HL-60 (cell line): ENCODE results near the gene TMTC1.

Experiments
- DNase-seq, 2 experiments: peaks; one replicate each; pipeline ENCODE4 v3.0.0-alpha.2; 2010 to 2020; ENCODE audit warnings: low read depth in 1 of 2, low spot score in 1 of 2
- H3K27ac ChIP-seq: fragments of 250-450 bp; sonication (Bioruptor Pico); replicated peaks from 2 replicates; pipeline ENCODE4 v1.5.1; 2020; ENCODE audit warnings: mild to moderate bottlenecking, moderate library complexity
- H3K27me3 ChIP-seq: fragments of 250-450 bp; sonication (Bioruptor Pico); 2 replicates; pipeline ENCODE4 v1.5.1; 2021; ENCODE audit warnings: mild to moderate bottlenecking, moderate library complexity; ENCODE audit not compliant: insufficient read depth, poor library complexity, severe bottlenecking
- H3K4me3 ChIP-seq: replicated peaks from 2 replicates; pipeline ENCODE4 v1.5.1; 2011; ENCODE audit warnings: mild to moderate bottlenecking, control low read depth, low read length; ENCODE audit not compliant: insufficient read depth
- GABPA ChIP-seq: IDR thresholded peaks from 2 replicates; pipeline ENCODE4 v1.6.1; 2012; ENCODE audit warnings: low read depth
- POLR2AphosphoS5 ChIP-seq: IDR thresholded peaks from 2 replicates; pipeline ENCODE4 v1.6.1; 2012; ENCODE audit warnings: low read depth
- REST ChIP-seq: IDR thresholded peaks from 2 replicates; pipeline ENCODE4 v1.6.1; 2012; ENCODE audit warnings: low read depth; ENCODE audit not compliant: insufficient replicate concordance
- SPI1 ChIP-seq: IDR thresholded peaks from 2 replicates; pipeline ENCODE4 v1.6.1; 2012; ENCODE audit warnings: low read depth, mild to moderate bottlenecking, borderline replicate concordance
- TF ChIP-seq, protein P1 (sequence below): IDR thresholded peaks from one replicate; pipeline ENCODE4 v1.5.1; 2011; ENCODE audit warnings: low read length, control low read depth, inconsistent platforms; ENCODE audit not compliant: insufficient read depth

TMTC1 gene

DNA sequence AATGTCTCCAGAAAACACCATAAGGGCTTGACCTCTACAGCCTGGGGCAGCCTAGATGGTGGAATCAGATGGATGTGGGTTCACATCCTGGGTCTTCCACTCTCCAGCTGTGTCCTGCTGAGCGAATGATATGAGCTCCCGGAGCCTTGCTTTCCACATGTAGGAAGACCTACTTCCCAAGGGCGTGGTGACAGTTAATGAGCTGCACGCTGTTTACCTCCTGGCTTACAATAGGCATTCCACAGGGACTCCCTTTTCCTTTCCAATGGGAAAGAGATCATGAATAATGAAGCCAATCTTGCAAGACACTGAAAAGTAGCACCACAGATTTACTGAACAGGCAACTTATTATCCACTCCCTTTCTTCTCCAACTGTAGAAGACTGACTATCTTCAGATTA lies 46.1 kb downstream of the TMTC1 start:
- no peak overlapping the region for H3K27ac ChIP-seq
- TF ChIP-seq SPI1 = no peak
- TF ChIP-seq, protein P1, sequence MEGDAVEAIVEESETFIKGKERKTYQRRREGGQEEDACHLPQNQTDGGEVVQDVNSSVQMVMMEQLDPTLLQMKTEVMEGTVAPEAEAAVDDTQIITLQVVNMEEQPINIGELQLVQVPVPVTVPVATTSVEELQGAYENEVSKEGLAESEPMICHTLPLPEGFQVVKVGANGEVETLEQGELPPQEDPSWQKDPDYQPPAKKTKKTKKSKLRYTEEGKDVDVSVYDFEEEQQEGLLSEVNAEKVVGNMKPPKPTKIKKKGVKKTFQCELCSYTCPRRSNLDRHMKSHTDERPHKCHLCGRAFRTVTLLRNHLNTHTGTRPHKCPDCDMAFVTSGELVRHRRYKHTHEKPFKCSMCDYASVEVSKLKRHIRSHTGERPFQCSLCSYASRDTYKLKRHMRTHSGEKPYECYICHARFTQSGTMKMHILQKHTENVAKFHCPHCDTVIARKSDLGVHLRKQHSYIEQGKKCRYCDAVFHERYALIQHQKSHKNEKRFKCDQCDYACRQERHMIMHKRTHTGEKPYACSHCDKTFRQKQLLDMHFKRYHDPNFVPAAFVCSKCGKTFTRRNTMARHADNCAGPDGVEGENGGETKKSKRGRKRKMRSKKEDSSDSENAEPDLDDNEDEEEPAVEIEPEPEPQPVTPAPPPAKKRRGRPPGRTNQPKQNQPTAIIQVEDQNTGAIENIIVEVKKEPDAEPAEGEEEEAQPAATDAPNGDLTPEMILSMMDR = no peak
- TF ChIP-seq REST = no peak
- TF ChIP-seq POLR2AphosphoS5 = no peak
- no peak for TF ChIP-seq GABPA
- DNase-seq = no peak
- H3K27me3 ChIP-seq = no peaks in the 10 kb centered on the region
- no peak overlapping the region for H3K4me3 ChIP-seq

DNA sequence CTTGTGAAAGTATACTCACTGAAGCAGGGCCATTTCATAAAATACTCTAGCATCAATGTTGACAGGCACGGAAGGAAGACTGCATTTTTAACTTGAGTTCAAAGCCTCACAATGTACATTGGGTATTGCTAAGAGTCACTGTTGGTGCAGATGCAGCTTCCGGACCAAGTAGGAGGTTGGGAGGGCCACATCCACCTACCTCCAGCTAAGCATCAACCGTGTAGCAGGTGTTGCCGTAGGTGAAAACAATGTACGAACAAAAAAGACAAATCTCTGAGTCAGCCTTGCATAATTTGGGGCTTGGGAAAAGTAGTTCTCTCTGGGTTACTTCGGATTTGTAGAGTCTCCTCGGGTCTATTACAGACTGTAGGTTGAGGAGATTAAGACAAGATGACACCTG lies 48.1 kb downstream of the TMTC1 start:
- no peak for DNase-seq
- no peak for TF ChIP-seq POLR2AphosphoS5
- TF ChIP-seq GABPA = no peak
- TF ChIP-seq, protein P1 = no peak
- TF ChIP-seq SPI1 = no peak
- TF ChIP-seq REST = no peak
- no peak overlapping the region for H3K27ac ChIP-seq
- H3K27me3 ChIP-seq = no peaks in the 10 kb centered on the region
- no peak overlapping the region for H3K4me3 ChIP-seq

GRCh38 chr12:29734734-29735133 lies 49.0 kb downstream of the TMTC1 start:
- H3K4me3 ChIP-seq = no peak overlapping the region
- H3K27me3 ChIP-seq = no peaks in the 10 kb centered on the region
- no peak overlapping the region for H3K27ac ChIP-seq
- DNase-seq = no peak
- TF ChIP-seq POLR2AphosphoS5 (no peak), SPI1 (no peak), REST (no peak), GABPA (no peak)
- TF ChIP-seq, protein P1 = no peak
